Measurements from ENCODE around the gene PKP1. TPM values are rescaled to one million over a fixed set of nuclear protein-coding genes. Genes with fewer than 3 reads are reported as not detected.

The PKP1 gene
- total RNA-seq, 1 donor from 2014 or later = not detected

DNA sequence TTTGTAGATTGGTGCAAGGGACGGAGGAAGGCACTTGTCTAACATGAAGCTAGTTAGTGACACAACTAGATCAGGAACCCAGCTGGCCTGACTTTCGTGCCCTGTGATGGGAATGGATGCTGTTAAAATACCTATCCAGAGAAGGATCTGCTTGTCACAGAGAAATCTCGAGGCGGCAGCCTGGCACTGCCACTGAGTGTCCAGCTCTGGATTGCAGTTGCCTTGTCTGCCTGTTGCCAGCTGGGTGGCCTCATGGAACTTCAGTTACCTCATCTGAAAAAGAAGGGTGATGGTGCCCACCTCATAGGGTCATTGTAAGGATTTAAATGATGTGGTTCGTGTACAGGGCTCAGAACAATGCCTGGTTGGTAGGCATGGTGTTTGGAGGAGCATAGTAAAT is 2.4 kb upstream of the PKP1 start:
- H3K4me1 Mint-ChIP-seq (ENCODE audit: low read depth, unreplicated experiment) = peaks cover 4% of the 10 kb centered on the region
- H3K9me3 Mint-ChIP-seq (ENCODE audit: unreplicated experiment) = peaks cover 8% of the 10 kb centered on the region
- TF ChIP-seq, protein P1, sequence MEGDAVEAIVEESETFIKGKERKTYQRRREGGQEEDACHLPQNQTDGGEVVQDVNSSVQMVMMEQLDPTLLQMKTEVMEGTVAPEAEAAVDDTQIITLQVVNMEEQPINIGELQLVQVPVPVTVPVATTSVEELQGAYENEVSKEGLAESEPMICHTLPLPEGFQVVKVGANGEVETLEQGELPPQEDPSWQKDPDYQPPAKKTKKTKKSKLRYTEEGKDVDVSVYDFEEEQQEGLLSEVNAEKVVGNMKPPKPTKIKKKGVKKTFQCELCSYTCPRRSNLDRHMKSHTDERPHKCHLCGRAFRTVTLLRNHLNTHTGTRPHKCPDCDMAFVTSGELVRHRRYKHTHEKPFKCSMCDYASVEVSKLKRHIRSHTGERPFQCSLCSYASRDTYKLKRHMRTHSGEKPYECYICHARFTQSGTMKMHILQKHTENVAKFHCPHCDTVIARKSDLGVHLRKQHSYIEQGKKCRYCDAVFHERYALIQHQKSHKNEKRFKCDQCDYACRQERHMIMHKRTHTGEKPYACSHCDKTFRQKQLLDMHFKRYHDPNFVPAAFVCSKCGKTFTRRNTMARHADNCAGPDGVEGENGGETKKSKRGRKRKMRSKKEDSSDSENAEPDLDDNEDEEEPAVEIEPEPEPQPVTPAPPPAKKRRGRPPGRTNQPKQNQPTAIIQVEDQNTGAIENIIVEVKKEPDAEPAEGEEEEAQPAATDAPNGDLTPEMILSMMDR (IDR thresholded peaks at IDR 0.05; ENCODE audit: partially characterized antibody, unreplicated experiment) = no peak
- peaks cover 6% of the 10 kb centered on the region for H3K27me3 Mint-ChIP-seq (ENCODE audit: unreplicated experiment)
- DNase-seq = no peak
- no peak overlapping the region for H3K4me3 Mint-ChIP-seq (ENCODE audit: unreplicated experiment)
- H3K27ac Mint-ChIP-seq (ENCODE audit: unreplicated experiment) = no peak overlapping the region
- H3K36me3 Mint-ChIP-seq (ENCODE audit: unreplicated experiment) = peaks cover 4% of the 10 kb centered on the region

- DNase-seq = no peak
- Mint-ChIP-seq H3K27ac (ENCODE audit: unreplicated experiment) (no peak overlapping the region), H3K4me1 (ENCODE audit: low read depth, unreplicated experiment) (peaks cover 4% of the 10 kb centered on the region), H3K36me3 (ENCODE audit: unreplicated experiment) (peaks cover 4% of the 10 kb centered on the region), H3K27me3 (ENCODE audit: unreplicated experiment) (peaks cover 3% of the 10 kb centered on the region), H3K4me3 (ENCODE audit: unreplicated experiment) (no peak overlapping the region), H3K9me3 (ENCODE audit: unreplicated experiment) (peaks cover 8% of the 10 kb centered on the region)
- TF ChIP-seq, protein P1 (IDR thresholded peaks at IDR 0.05; ENCODE audit: partially characterized antibody, unreplicated experiment) = no peak
Observed at GRCh38 chr1:201281573-201281972, 1.7 kb upstream of the PKP1 start.

DNA sequence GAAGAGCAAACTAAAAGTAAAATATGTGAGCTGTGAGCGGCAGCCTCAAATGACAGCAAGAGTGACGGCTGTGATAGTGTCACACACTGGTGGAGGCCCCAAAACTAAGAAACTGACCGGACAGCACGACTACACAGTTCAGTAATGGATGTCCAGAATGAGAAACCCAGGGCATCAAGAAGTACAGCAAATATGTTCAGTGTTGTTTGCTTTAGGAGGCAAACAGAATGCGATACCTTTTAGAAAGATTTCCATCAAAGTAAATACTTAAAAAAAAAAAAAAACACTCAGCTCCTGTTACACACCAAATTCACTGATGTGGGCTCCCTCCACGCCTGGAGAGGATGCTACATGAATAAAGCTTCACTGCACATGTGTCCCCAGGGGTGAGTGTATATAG is 1.1 kb upstream of the PKP1 start:
- Mint-ChIP-seq H3K36me3 (ENCODE audit: unreplicated experiment) (peaks cover 4% of the 10 kb centered on the region), H3K27ac (ENCODE audit: unreplicated experiment) (no peak overlapping the region), H3K9me3 (ENCODE audit: unreplicated experiment) (peaks cover 8% of the 10 kb centered on the region), H3K27me3 (ENCODE audit: unreplicated experiment) (peaks cover 3% of the 10 kb centered on the region), H3K4me1 (ENCODE audit: low read depth, unreplicated experiment) (peaks cover 4% of the 10 kb centered on the region), H3K4me3 (ENCODE audit: unreplicated experiment) (no peak overlapping the region)
- no peak for DNase-seq
- TF ChIP-seq, protein P1 (IDR thresholded peaks at IDR 0.05; ENCODE audit: partially characterized antibody, unreplicated experiment) = no peak

DNA sequence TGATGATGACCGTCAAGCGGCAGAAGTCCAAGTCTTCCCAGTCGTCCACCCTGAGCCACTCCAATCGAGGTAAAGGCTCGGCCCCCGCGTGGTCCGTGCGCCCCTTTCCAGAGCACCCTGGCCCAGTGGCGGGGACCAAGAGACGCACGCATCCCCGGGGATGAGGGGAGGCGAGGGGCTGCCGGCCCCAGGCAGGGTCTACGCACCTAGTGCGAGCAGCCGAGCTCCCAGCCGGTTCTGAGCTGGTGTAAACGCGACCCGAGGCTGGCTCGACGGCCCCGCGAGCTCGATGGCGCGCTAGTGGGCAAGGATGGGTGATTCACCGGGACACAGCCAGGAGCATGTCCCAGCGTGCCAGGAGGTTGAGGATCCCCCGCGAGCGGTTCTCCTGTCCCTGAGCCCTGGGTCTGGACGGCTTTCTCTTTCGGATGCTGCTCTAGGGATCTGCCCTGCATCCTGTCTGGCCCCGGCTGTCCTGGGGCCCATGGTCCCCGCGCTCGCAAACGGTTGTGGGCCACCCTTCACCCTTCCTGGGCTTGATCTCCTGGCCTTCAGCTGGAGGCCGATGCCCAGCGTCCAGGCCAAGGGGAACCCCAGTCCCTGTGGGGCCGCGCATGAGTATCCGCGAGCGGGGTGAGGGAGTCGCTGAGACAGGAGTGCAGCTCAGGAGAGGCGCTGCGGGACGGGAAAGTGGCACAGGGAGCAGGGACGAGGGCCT is 689 bp downstream of the PKP1 start:
- no peaks in the 10 kb centered on the region for H3K36me3 Mint-ChIP-seq (ENCODE audit: unreplicated experiment)
- TF ChIP-seq, protein P1 (IDR thresholded peaks at IDR 0.05; ENCODE audit: partially characterized antibody, unreplicated experiment) = no peak
- no peak overlapping the region for H3K4me3 Mint-ChIP-seq (ENCODE audit: unreplicated experiment)
- no peak for DNase-seq
- H3K27me3 Mint-ChIP-seq (ENCODE audit: unreplicated experiment) = peaks cover 8% of the 10 kb centered on the region
- H3K27ac Mint-ChIP-seq (ENCODE audit: unreplicated experiment) = no peak overlapping the region
- H3K4me1 Mint-ChIP-seq (ENCODE audit: low read depth, unreplicated experiment) = peaks cover 2% of the 10 kb centered on the region
- peaks cover 6% of the 10 kb centered on the region for H3K9me3 Mint-ChIP-seq (ENCODE audit: unreplicated experiment)

GRCh38 chr1:201284636-201285035 is 1.3 kb downstream of the PKP1 start:
- Mint-ChIP-seq H3K27me3 (ENCODE audit: unreplicated experiment) (peaks cover 8% of the 10 kb centered on the region), H3K4me3 (ENCODE audit: unreplicated experiment) (no peak overlapping the region)

More at GRCh38 chr1:201284636-201285035, 1.3 kb downstream of the PKP1 start:
- Mint-ChIP-seq H3K27ac (ENCODE audit: unreplicated experiment) (no peak overlapping the region), H3K4me1 (ENCODE audit: low read depth, unreplicated experiment) (no peaks in the 10 kb centered on the region), H3K9me3 (ENCODE audit: unreplicated experiment) (peaks cover 6% of the 10 kb centered on the region), H3K36me3 (ENCODE audit: unreplicated experiment) (no peaks in the 10 kb centered on the region)
- TF ChIP-seq, protein P1 (IDR thresholded peaks at IDR 0.05; ENCODE audit: partially characterized antibody, unreplicated experiment) = no peak
- no peak for DNase-seq

All from glutamatergic neuron (in vitro differentiated cells).